Glomerular endothelial cell (primary cell): ENCODE results near the gene PTPN12. TPM values are rescaled to one million over a fixed set of nuclear protein-coding genes. Genes with fewer than 3 reads are reported as not detected.
"Not testable (repeated sequence)": the region's sequence is repeated elsewhere in the genome, so short reads cannot be mapped to it uniquely, and the experiment has no call there.

Experiments used
- DNase-seq: peaks from one replicate; pipeline ENCODE4 v3.0.0-alpha.2; 2011; ENCODE audit warnings: low read depth, low spot score; ENCODE audit errors: extremely low read depth
- total RNA-seq: library from RNA; depleted of rRNA; stranded (reverse); fragments of >200 nt; gene quantifications from 2 replicates; pipeline ENCODE4 v1.2.3, GENCODE V29; 2015

Gene PTPN12
- total RNA-seq, 1 donor from 2014 or later = 136 TPM

DNA sequence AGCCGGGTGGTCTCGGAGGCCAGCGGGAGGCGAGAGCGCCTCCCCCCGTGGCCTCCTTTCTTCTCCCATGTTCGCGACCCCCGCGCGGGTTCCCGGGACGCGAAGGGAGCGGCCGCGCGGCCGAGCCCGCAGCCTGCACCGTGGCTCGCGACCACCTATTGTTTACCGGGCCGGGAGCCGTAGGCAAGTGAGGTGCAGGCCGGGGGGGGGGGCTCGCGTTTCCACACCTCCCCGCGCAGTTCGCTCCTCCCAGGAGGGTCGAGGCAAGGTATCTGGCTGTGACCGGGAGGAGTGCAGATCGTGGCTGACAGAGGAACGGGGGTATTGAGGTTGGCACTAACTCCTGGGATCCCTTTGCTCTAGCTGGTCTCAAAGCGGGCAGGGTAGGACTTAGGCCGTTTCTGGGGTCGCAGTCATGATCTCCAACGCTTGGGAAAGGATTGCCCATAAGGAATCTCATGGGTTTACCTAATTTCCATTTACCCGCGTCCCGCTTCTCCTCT lies 734 bp downstream of the PTPN12 start:
- no peak for DNase-seq

GRCh38 chr7:77538281-77539212 lies 1.5 kb downstream of the PTPN12 start:
- DNase-seq = peak; percentile 79

DNA sequence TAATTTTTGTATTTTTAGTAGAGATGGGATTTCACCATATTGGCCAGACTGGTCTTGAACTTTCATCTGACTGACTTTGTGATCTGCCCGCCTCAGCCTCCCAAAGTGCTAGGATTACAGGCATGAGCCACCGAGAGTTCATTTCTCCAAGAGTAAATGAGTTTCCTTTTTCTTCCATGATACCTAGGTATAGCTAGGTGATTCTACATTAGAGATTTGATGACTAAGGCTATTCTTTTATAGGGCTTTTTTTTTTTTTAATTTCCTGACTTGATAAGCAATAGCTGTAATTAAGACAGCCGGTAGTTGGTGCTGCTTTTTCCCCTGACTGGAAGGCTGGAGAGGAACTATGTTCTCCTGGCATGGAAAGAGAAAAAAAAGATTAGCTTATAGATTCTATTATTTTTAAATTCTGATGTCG lies 3.3 kb downstream of the PTPN12 start:
- DNase-seq = no peak

DNA sequence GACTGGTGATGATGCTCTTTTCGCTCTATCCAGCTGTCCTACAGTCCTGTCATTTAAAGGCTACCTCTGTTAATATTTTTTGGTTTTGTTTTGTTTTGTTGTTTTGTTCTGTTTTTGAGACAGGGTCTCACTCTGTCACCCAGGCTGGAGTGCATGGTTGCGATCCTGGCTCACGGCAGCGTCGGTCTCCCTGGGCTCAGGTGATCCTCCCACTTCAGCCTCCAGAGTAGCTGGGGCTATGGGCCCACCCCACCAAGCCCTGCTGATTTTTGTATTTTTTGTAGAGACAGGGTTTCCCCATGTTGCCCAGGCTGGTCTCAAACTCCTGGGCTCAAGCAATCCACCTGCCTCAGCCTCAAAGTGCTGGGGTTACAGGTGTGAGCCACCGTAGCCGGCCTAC lies 3.9 kb downstream of the PTPN12 start:
- DNase-seq = not testable (repeated sequence)

GRCh38 chr7:77542409-77542808 lies 5.3 kb downstream of the PTPN12 start:
- DNase-seq = no peak

DNA sequence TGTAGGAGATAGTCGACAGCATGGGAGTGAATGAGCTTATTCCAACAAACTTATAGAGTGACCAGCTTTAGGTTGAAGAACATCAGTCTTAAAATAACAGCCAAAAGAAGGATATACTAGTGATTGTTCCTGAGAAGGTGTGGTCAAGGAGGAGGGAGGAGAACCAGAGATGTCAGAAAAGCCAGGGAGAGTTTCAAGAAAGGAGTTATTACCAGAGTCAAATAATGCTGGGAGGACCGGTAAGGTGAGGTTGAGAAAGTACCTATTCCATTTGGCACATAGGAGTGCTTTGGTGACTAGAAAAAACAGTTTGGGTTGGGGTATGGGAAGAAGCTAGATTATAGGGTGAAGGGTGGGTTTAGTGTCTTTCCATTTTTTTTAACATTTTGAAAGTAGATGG lies 5.8 kb downstream of the PTPN12 start:
- DNase-seq = no peak

GRCh38 chr7:77543910-77544309 lies 6.8 kb downstream of the PTPN12 start:
- no peak for DNase-seq

GRCh38 chr7:77544518-77544917 lies 7.4 kb downstream of the PTPN12 start:
- no peak for DNase-seq

DNA sequence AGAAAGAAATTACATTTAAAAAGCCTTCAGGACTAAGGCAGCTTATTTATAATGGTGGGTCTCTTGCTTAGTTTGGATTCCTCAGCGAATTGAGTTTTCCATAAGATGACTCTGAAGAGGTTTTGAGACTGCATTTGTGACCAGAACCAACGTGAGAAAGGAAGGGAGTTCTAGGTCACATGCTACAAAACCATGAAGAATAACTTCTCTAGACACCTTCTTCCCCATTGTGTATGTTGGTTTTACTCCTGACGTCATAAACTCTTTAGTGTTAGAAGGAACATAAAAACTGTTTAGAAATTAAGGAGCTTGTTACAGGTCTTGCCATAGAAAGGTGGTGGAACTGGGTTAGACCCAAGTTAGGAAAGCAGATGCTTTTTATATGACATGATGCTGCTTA lies 11.1 kb downstream of the PTPN12 start:
- DNase-seq = no peak

- no peak for DNase-seq
Observed at GRCh38 chr7:77549106-77549870, 12.2 kb downstream of the PTPN12 start.

GRCh38 chr7:77550586-77550985 lies 13.5 kb downstream of the PTPN12 start:
- DNase-seq = no peak

- no peak for DNase-seq
Observed at GRCh38 chr7:77553123-77553522, 16.0 kb downstream of the PTPN12 start.

DNA sequence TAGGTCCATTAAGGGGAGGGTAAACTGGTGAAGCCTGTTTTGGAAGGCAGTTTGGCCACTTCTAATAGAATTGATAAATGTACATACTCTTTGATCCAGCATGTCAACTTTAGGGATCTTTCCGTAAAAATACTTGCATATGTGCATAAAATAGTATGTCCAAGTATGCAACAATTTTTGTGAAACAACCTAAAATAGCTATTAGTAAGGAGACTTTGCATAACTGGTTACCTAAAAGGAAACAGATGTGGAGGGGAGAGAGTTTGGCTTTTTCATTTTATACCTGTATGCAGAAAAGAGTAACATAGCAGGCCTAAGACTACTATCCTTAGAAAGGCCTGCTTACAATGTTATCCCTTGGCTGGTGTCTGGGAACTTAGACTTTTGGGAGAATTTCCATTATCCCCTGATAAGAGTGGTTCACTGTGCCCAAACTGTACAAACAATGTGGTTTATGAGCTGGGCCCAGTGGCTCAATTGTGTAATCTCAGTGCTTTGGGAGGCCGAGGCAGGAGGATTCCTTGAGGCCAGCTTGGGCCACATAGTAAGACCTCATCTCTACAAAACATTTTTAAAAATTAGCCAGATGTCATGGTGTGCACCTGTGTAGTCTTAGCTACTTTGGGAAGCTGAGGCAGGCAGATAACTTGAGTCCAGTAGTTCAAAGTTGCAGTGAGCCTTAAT lies 21.3 kb downstream of the PTPN12 start:
- no peak for DNase-seq

GRCh38 chr7:77561352-77561751 lies 24.3 kb downstream of the PTPN12 start:
- DNase-seq = no peak

DNA sequence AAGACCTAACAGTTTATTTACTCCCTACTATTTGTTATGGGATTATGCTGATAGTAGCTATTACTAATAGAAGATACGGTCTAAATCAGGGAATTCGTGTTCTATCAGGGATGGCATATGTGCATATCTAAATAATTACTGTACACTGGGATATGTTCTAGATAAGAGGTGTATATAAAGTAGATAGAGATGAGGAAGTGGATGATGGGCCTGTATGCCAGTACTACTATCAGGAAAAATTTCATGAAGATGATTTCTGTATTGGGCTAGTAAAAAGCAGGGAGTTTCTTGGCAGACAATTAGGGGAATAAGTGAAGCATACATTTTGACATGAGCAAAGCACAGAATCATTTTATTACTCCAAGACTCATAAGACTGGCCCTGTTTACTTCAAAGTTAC lies 26.2 kb downstream of the PTPN12 start:
- DNase-seq = no peak

GRCh38 chr7:77565917-77566316 lies 28.8 kb downstream of the PTPN12 start:
- DNase-seq = no peak

DNA sequence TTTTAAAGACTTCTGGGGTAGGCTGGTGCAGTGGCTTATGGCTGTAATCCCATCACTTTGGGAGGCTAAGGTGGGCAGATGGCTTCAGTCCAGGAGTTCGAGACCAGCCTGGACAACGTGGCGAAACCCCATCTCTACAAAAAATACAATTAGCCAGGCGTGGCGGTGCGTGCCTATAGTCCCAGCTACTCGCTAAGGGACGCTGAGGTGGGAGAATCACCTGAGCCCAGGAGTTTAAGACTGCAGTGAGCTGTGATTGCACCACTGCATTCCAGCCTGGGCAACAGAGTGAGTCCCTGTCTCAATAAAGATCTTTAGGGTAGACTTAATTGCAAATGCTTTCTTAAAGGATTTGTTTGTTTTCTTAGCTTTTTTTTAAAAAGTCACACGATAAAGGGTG lies 29.3 kb downstream of the PTPN12 start:
- no peak for DNase-seq

DNA sequence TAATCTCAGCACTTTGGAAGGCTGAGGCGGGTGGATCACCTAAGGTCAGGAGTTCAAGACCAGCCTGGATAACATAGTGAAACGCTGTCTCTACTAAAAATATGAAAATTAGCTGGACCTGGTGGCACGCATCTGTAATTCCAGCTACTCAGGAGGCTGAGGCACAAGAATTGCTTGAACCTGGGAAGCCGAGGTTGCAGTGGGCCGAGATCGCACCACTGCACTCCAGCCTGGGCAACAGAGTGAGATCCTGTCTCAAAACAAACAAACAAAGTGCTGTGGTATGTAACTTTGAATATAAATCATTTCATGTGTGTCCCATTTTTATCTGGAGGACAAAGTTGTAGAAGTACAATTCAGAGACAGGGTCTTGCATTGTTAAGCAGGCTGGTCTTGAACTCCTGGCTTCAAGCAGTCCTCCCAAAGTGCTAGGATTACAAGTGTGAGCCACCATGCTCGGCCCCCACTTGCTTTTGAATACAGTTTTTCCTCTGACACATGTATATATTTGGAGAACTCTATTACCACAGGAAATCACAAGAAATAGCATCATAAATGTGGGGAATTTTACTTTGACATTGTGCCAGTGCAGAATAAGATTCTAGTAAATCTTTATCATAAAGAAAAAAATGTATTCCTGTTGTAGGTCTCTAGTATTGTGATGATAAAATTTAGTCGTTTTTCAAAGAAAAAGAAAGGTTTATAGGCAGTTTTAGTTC lies 32.6 kb downstream of the PTPN12 start:
- DNase-seq = no peak

DNA sequence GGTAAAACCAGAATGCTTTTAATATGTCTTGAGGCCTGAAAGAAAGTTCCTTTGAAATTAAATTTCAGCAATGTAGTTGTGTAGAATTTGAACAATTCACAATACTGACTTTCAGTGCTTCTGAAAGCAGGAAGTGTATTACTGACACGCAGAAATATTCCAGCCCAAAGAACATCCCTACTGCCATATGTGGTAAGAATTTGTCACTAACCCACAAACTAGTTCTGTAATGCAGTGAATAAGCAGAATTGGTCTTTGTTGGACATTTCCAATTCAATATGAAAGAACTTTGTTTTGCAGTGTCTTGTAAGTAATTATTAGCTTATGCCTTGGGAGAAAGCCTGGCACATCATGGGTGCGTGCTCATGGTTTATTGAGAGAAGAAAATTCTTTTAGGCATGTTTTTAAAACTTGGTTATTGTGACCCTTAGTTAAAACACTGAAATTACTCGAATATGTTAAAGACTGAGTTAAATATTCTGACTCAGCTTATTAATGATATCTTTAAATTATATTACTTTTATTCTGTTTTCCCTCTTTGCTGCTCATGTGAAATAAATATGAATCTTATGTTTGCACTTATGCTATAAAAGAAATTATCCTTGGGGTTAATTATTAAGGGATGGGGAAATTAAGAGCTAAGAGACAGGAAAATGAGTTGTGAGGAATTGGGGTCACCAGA lies 33.4 kb downstream of the PTPN12 start:
- DNase-seq = no peak

GRCh38 chr7:77571801-77572200 lies 34.7 kb downstream of the PTPN12 start:
- DNase-seq = no peak
